DMS 273 treated with DMSO at 0.1 percent for 48 hours (cell line): ENCODE data around the gene ASB13.
"Not testable (repeated sequence)": the region's sequence is repeated elsewhere in the genome, so short reads cannot be mapped to it uniquely, and the experiment has no call there.

Experiments
- DNase-seq: peaks from one replicate; lab custom pipeline; 2025; lab: John Stamatoyannopoulos, UW

Gene ASB13

GRCh38 chr10:5604961-5605360, 61.4 kb downstream of the ASB13 start:
- DNase-seq = no peak

- DNase-seq = no peak
These were observed 62.0 kb downstream of the ASB13 start for GRCh38 chr10:5604236-5604925.

DNA sequence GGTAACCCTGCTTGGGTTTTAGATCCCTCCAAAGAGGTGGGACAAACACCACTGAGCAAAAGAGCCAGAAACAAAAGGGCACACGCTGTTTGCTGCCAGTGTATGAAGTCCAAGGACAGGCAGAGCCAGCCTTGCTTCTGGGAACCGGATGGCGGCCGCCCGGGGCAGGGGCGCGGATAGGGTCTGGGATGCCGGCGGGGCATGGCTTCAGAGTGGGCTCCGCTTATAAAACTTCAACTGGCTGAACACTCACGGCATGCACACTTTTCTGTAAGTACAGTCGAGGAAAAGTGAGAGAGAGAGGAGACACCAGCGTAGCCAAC, 62.6 kb downstream of the ASB13 start:
- DNase-seq = no peak

- DNase-seq = no peak
These were observed 63.1 kb downstream of the ASB13 start for GRCh38 chr10:5603091-5603847.

- DNase-seq = no peak
These were observed 64.4 kb downstream of the ASB13 start for GRCh38 chr10:5601826-5602495.

- DNase-seq = no peak
These were observed 65.5 kb downstream of the ASB13 start for GRCh38 chr10:5600908-5601307.

DNA sequence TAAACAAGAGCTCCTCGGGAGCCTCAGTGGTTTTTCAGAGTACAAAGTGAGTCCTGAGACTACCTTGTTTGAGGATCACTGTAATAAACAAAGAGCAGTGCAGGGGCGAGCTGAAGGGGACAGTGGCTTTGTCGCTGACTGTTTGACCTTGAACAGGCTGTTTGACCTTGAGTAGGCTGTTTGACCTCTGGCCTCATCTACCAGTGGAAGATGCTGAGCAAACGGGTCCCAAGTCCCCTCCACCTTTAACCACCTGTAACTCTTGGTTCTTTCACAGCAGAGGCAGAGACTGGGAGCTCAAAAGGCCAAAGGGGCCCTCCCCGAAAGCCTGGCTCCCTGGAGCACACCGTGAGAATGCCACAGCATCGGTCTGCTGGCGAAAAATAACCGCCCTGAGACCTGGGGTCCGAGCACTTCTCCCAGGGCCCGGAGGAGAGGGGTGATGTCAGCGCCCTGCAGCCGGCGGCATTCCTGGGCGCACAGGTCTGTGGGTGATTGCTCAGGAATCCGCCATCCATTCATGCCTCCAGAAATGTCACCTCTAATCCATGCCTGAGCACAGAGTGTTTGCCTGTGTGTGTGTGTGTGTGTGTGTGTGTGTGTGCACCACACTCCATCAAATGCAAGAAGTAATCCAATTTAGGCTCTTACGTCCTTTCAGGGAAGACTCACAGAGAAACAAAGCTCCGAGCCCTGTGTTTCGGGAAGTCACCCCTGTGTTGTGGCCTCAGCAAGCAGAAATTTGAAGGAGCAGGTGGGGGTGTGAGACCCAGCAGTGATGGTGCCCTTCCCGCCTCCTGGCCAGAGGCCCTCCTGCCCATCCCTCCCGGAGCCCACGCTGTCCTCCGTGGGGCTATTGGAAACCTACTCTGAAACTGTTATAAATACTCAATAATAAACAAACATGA, 66.5 kb downstream of the ASB13 start:
- DNase-seq = no peak

DNA sequence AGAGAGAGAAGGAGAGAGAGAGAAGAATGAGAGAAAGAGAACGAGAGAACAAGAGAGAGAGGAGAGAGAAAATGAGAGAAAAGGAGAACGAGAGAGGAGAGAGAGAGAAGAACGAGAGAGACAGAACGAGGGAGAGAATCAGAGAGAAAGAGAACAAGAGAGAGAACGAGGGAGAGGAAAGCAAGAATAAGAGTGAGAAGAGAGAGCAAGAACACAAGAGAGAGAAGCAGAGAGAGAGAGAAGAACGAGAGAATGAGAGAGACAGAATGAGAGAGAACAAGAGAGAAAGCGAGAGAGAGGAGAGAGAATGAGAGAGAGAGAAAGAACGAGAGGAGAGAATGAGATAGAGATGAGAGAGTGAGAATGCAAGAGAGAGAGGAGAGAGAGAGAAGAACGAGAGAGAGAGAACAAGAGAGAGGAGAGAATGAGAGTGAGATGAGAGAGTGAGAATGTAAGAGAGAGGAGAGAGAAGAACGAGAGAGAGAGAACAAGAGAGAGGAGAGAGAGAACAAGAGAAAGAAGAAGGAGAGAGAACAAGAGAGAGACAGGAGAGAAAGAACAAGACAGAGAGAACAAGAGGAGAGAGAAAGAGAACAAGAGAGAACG, 68.2 kb downstream of the ASB13 start:
- DNase-seq = no peak

GRCh38 chr10:5596611-5597341, 69.6 kb downstream of the ASB13 start:
- no peak for DNase-seq

- DNase-seq = no peak
These were observed 70.4 kb downstream of the ASB13 start for GRCh38 chr10:5595994-5596471.

- DNase-seq = no peak
These were observed 70.8 kb downstream of the ASB13 start for GRCh38 chr10:5595591-5595990.

GRCh38 chr10:5595095-5595494, 71.3 kb downstream of the ASB13 start:
- DNase-seq = no peak

DNA sequence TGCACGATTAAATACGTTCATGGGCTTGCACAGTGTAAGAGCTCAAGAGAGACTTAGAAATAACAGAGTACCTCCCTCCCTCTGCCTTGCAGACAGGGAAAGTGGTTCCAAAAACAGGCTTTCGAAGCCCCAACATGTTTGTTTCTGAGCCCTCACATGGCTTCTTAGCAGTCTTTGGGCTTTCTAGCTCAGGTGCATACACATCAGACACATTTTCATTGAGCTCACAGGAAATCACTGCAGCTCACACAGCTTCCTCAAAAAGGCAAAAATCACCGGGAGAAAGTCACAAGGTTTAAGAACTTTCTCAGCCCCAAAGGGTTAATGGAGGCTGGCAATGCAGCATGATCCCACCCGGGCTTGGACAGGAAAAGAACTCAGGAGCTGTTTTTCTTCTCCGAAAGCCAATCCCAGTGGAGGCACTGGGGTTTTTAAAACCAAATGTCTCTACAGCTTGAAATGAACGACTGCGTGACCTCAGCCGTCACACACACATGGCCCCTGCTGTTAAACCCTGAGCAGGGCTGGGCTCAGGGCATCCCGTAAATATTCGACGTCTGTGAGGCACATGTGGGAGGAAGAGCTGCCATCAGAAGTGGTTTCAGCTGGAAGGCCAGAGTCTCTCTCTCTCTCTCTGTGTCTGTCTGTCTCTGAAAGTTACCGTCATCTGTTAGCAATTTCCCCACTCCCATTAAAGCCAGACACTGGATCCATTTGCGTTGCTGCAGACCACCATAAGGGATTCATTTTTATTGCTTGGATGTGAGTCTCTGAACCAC, 71.9 kb downstream of the ASB13 start:
- DNase-seq = no peak

GRCh38 chr10:5593347-5593746, 73.0 kb downstream of the ASB13 start:
- not testable (repeated sequence) for DNase-seq

DNA sequence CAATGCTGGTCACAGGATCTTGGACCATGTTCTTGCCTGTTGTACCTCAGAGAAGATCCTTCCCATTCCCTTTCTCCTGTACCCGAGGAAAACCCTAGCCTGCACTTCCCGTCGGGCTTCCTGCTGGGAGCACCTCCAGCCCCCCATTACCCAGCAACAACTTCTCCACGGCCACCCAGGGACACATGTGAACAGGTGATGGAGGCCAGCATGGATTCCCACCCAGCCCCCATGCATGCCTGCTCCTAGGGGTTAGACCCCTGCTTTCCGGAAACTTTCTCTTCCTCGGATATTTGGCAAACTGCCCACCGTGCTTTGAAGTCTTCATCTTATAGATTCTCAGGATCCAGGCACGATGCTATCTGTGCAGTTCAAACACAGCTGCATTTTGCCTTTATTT, 74.3 kb downstream of the ASB13 start:
- DNase-seq = no peak

DNA sequence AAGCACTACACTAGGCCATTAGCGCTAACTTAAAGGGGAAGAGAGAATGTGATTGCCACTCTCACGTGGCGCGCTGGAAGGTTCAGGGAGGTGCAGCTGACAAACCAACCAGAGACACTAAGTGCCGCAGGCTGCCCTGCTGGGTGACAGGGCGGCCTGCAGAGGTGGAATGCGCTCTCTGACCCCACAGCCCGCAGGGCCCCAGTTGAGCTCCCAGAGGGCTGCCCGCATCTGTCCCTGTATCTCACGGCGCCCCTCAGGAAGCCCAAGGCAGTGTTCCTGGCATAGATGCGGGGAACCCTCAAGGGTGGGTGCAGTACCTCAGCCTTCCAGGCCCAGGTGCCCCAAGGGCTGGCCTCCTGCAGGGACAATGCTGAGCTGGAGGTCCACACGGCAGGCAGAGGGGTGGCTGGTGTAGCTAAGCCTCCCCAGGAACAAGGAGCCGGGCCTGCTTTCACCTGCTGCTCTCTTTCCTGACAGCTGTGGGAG, 75.0 kb downstream of the ASB13 start:
- no peak for DNase-seq

DNA sequence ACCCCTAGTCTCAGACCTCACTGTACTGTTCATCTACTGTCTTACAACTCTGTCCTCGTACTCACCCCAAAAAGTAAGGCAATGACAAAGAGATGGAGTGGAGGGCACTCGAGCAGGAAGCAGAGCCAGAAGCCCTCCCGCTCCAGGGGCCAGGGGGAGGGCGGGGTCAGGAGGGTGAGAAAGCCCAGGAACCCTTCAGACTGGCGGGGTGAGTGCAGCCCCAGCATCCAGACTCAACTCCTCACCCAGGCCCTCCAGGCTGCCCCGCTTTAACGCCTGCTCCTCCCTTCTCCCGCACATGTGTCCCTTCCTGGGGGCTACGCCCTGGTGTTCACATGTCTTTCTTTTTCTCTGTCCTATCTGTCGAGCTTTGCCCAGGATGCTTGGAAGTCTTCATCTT, 75.6 kb downstream of the ASB13 start:
- DNase-seq = no peak

GRCh38 chr10:5589661-5590511, 76.5 kb downstream of the ASB13 start:
- DNase-seq = no peak
